NCI-H226 (cell line): Measurements from ENCODE around the gene PSME2.

Source experiments
- DNase-seq: peaks from one replicate; pipeline ENCODE4 v3.0.0-alpha.2; 2015

Gene PSME2

DNA sequence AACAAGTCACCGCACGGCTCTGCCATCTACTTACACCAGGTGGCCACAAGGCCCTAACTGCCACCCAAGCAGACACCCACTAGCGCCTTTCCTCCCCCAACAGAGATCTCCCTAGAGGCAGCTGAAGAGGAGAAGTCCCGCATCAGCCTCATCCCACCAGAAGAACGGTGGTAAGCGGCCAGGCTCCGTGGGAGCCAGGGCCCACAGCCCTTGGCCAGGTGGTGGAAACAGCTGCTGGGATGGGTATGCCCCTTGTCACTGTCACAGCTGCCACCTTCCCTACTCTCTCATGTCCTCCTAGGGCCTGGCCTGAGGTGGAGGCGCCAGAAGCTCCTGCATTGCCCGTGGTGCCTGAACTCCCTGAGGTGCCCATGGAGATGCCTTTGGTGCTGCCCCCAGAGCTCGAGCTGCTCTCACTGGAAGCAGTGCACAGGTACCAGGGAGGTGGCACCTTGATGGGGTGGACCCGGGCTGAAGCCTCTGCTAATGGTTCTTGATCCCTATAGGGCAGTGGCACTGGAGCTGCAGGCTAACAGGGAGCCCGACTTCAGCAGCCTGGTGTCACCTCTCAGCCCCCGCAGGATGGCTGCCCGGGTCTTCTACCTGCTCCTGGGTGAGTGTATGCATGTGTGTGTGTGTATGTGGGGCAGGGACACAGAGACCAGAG lies 33.0 kb upstream of the PSME2 start:
- no peak for DNase-seq

DNA sequence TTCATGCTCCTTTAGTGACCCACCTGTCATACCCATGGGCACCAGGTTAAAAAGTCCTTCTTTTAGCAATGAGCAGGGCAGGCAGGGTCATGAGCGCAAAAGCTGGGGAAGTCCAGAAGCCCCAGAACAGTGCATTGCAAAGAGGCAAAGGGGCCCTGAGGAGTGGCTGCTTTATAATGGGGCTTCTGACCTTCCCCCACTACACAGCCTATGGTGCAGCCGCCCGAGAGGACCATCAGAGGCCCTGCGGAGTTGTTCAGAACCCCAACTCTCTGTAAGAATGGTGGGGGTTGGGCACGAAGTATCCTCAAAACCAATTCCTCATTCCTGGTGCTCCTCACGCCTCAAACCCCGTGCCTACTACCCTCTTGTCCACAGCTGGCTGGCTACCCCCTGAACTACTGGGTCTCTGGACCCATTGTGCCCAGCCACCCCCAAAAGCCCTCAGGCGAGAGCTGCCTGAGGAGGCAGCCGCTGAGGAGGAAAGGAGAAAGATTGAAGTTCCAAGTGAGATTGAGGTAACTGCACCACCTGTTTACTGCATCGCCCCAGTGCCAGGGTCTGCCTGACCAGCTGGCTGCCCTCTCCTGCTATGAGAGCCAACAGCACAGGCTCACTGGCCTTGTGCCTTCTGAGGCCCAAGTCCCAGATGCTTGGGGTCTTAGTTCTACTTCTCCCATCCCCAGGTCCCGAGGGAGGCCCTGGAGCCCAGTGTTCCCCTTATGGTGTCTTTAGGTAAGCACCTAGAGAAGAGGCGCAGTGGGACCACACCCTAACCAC lies 32.2 kb upstream of the PSME2 start:
- no peak for DNase-seq

DNA sequence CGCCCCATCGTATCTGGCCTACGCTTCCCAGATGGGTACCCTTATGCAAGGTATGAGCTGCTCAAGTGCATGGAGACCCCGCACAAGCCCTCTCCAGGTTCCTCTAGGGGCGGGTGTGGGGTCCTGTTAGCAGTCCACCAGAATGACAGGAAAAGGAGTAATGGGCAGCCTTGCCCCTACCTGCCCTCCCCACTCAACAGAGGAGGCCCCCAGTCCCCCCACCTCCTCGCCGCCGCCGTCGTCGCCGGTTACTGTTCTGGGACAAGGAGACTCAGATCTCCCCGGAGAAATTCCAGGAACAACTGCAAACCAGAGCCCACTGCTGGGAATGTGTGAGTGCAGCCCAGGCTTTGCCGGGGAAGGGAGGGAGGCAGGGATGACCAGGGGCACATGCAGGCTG lies 31.5 kb upstream of the PSME2 start:
- DNase-seq: no peak

DNA sequence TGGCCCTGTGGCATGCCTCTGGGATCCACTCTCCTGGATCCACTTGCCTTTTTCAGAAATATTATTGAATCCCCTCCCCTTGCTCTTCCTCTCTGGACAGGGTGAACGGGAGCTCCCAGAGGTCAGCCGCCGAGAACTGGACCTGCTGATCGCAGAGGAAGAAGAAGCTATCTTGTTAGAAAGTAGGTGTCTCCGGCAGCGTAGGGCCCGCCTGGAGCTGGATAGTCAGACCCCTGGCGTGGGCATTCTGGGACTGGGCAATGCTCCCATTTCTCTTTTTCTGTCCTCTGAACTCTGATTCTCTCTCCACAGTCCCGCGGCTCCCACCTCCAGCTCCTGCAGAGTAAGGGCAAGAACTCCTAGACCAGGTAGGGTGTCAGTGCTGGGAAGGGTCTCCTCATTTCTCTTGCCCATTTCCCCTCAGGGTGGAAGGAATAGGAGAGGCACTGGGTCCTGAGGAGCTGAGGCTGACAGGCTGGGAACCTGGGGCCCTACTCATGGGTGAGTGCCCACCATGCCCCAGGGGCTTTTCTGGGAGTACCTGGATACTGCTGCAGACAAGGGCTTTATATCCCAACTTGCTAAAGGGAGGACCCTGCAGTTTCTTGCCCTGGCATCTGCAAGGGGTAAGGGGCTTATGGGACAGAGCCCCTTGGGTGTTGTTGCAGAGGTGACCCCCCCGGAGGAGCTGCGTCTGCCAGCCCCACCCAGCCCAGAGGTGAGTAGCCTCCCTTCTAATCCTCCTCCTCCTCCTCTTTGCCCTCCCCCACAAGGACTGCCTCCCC lies 30.8 kb upstream of the PSME2 start:
- no peak for DNase-seq

DNA sequence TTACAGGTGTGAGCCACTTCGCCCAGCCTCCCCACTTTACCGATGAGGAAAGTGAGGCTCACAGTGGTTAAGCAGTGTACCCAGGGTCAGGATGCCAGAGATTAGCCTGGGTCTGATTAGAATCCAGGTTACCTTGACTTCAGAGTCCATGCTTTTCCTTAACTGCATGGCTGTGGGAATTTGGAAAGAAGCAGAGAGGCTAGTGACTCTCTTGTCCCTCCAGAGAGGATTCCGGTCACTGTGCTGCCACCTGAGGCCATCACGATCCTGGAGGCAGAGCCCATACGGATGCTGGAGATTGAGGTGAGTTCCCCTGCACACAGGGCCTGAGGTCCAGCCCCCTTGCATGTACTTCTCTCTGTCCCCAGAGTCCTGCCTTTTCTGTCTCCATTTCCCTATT lies 30.2 kb upstream of the PSME2 start:
- no peak for DNase-seq

DNA sequence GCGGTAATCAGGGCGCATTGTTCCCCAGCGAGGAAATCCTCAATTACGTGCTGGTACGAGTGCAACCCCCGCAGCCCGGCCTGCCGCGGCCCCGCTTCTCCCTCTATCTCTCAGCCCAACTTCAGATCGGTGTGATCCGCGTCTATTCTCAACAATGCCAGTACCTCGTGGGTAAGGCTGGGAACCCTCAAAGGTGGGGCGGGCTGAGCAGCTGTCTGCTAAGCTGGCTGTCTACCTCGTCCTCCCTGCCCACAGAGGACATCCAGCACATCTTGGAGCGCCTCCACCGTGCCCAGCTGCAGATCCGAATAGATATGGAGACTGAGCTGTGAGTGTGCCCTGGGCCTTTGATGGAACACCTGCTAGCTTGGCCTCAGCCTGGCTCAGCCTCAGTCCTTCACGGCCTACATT lies 26.5 kb upstream of the PSME2 start:
- no peak for DNase-seq

DNA sequence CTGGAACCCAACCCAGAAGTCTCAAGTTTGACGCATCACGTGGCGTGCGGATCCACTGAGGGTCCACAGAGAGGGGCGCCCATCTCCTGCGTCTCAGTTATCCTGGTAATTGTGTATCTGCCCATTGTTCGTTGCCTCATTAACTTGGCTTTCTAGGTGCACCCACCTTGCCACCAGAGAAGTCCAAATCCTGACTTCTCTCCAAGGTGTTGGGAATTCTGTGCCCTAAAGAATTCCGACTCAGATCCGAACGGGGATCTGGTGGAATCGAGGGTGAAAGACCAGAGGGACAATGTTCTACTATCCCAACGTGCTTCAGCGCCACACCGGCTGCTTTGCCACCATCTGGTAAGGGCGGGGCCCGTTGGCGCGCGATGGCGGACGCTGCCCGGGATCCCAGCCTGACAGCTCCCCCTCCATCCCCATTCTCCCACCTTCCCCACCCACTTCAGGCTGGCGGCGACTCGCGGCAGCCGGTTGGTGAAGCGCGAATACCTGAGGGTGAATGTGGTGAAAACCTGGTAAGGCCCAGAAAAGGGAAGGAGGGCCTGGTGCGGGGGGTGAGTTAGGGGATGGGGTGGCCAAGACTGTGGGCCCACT lies 26.0 kb upstream of the PSME2 start:
- DNase-seq: peak; percentile 12

DNA sequence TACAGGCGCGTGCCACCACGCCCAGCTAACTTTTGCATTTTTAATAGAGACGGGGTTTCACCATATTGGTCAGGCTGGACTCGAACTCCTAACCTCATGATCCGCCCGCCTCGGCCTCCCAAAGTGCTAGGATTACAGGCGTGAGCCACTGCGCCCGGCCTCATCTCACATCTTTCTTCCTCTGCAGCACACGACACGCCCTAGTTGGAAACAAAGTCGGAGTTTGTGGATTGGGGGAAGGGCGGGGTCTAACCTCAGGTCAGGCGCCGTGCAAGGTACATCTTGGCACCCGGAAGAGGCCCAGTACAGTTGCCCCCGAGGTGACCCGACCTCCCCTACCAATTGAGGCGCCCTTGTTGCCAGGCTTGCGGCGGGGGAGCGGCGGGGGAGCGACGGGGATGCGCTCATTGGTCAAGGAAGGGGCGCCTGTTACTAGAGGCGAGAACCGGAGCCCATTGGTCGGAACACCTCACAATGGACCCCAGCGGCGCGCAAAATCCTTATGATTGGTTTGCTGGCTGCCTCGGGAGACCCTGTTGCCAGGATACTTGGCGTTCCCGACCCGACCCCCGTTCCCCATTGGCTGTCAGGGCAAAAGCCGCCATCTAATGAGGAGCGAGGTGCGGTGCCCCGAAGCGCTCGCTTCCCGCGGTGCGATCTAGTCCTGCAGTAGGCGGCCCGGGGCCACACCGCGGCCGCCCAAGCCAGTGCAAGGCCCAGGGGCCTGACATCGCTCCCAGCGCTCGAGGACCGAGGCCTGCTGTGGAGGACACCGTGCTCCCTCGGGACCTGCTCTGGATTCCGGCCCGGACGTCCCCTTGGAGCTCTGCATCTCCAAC lies 25.2 kb upstream of the PSME2 start, which contains the start of gene REC8:
TSS of gene REC8 (plus strand) at position 659 of the 839 bp plus-strand sequence. CDS start 473 bp downstream, outside the sequence.
- DNase-seq: peak; percentile 100

DNA sequence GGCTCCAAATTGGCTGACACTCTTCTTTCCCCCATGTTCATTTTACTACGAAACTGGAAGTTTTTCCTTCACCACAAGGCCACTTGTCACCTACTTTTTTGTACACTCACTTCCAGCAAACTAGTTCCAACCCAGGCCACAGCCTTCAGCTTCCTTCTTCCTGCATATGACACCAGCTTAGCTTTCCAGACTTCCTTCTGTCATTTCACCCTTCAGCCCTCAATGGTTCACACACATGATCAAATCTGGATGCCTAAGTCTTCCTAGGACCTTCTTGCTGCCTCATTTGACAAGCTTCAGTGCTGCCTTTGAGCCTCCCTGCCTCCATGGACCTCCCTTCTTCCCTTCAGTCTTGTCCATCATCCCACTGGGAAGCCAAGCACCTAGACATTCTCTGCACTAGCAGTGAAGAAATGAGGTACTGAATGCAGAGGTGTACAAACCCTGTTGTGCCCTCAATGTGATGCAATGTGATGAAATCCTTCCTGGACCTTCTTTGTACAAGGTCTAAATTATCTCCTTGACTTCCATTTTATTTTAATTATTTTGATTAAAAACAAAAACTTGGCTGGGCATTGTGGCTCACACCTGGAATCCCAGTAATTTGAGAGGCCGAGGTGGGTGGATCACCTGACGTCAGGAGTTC lies 21.2 kb upstream of the PSME2 start:
- DNase-seq: no peak

DNA sequence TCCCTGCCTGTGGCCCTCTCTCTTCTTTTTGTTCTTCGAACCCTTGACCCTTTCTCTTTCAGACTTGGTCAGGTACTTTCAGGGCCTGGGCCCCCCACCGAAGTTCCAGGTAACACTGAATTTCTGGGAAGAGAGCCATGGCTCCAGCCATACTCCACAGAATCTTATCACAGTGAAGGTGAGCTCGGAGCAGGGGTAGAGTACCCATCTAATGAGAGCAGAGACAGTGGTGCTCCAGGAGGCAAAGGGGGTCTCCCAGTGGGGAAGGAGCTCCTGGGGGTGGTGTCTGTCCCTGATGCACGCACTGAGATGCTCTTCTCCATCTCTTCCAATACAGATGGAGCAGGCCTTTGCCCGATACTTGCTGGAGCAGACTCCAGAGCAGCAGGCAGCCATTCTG lies 19.4 kb upstream of the PSME2 start:
- no peak for DNase-seq

DNA sequence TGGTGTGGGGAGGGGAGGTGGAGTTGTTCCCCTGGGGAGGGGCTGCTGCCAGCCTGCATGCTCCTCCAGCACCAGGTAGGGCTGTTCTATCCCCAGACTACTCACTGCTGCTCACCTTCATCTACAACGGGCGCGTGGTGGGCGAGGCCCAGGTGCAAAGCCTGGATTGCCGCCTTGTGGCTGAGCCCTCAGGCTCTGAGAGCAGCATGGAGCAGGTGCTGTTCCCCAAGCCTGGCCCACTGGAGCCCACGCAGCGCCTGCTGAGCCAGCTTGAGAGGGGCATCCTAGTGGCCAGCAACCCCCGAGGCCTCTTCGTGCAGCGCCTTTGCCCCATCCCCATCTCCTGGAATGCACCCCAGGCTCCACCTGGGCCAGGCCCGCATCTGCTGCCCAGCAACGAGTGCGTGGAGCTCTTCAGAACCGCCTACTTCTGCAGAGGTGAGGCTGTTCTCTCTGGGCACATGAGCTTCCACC lies 18.1 kb upstream of the PSME2 start:
- no peak for DNase-seq

DNA sequence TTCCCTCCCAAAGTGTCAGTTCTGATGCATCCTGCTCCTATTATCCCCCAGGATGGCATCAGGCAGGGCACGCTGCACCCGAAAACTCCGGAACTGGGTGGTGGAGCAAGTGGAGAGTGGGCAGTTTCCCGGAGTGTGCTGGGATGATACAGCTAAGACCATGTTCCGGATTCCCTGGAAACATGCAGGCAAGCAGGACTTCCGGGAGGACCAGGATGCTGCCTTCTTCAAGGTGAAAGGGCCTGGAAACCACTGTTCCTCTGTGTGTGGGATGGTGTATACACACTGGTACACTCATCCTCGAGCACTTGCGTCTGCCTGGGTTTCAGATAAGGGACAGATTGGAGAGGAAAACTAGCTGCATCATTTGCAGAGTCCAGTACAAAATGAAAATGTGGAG lies 15.7 kb upstream of the PSME2 start:
- DNase-seq: peak; percentile 65

DNA sequence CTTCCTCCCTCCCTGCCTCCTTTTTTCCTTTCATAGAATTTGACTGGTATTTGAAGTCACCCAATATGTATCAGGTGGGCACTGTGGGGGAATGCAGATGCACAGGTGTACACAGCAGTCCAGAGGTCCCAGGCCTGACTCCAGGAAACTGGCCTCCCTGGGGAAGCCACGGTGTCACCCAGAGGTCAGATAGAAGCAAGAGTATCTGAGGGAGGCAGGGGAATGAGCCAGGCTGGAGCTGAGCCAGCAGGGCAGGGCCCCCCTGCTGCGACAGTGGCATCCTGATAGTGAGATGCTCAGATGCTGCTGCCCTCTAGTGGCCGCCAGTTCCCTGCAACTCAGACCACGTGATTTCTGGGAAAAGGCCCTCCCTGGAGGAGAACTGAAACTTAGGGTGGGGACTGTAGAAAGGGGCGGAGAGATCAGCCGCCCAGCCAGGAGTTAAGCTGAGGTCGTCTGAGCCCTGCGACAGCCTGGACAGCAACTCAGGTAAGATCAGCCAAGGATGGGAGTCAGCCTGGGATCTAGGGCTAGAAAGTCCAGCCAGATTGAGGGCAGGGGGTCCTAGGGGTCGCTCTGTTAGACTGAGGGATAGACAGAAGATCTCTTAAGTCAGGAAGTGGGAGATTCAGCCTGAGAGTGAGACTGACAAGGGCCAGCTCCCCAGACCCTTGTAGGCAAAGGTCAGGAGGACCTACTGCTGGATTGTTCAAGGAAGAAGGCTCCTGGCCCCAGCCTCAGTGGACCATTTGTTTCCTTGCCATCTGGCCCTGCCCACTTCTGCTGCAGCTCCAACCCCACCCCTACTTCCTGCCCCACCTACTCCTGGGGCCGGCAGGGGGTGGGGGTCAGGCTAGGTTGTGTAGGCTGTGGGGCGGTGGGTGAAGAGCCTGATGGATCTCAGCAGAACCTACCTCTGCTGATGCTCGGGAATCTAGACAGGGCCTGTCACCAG lies 14.7 kb upstream of the PSME2 start, which contains the start of gene IRF9:
TSS of gene IRF9 (plus strand) at position 416 of the 955 bp plus-strand sequence. CDS start 880 bp downstream, outside the sequence.
- peak; percentile 87 for DNase-seq

DNA sequence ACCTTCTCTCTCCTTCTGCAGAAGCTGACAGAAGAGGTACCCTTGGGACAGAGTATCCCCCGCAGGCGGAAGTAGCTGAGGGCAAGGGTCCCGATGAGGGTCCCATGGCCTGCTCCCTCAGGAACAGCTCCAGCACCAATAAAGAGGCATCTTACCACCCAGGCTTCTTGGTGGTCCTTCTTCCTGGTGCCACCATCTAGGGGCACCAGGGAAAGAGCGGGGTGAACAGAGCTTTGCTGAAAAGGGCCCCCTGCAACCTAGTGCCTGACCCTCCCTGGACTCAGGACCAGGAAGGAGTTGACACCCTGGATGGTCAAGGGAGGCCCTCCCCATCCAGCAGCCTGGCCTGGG lies 14.1 kb upstream of the PSME2 start:
- DNase-seq: no peak

DNA sequence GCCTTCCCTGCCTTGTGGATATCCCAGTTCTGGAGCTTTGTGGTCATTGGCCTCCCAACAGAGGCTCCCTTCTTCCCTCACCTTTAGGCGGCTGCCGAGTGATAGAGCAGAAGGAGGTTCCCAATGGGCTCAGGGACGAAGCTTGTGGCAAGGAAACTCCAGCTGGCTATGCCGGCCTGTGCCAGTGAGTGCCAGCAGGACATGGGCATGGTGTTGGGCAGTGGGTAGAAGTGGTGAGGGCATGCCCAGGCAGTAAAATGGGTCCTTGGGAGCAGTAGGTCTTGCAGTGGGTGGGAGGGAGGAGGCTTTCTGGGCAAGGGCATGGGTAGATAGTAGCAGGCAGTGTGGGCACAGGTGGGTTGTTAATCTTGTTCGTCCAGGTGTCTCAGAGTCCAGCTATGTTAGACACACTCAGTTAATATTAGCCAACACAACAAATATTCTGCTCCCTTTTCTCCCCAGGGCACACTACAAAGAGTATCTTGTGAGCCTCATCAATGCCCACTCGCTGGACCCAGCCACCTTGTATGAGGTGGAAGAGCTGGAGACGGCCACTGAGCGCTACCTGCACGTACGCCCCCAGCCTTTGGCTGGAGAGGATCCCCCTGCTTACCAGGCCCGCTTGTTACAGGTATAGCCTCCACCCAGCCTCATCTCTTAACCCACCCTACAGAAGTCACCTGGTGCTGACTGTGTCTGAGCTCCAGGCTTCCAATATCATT lies 13.5 kb upstream of the PSME2 start:
- no peak for DNase-seq

DNA sequence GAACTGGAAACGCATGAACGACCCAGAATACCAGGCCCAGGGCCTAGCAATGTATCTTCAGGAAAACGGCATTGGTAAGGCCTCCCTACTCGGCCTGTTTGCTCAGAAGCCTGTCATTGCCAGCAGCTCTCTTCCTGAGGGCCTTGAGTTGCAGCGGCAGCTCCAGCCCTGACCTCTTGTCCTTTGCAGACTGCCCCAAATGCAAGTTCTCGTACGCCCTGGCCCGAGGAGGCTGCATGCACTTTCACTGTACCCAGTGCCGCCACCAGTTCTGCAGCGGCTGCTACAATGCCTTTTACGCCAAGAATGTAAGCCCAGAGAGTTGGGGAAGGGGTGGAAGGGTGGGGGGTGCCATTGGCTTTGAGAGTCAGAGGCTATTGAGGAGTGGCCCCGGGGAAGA lies 10.9 kb upstream of the PSME2 start:
- no peak for DNase-seq

DNA sequence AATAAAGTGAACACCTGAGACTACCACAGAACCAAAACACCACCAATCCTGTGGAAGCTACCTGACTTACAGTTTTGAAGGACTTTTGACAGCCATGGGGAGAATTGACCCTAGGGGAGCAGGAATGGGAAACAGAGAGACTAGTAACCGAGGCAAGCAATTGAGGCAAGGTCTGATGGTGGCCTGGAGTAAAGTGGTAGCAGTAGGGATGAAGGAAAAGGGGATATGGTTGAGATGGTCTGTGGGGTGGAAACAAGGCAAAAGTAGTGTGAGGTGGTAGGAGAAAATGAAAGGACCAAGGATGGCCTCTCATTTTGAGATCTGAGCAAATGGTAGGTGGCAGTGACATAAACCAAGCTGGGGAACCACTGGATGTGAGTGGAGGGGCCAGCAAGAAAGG lies 10.4 kb upstream of the PSME2 start:
- no peak for DNase-seq

DNA sequence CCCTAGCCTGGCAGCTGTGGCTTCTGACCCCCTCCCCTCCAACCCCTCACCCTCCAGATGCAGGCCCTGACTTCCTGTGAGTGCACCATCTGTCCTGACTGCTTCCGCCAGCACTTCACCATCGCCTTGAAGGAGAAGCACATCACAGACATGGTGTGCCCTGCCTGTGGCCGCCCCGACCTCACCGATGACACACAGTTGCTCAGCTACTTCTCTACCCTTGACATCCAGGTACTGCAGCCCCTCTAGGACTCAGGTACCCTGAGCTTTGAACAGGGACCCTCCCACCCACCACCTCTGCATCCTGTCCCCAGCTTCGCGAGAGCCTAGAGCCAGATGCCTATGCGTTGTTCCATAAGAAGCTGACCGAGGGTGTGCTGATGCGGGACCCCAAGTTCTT lies 8.7 kb upstream of the PSME2 start:
- no peak for DNase-seq

DNA sequence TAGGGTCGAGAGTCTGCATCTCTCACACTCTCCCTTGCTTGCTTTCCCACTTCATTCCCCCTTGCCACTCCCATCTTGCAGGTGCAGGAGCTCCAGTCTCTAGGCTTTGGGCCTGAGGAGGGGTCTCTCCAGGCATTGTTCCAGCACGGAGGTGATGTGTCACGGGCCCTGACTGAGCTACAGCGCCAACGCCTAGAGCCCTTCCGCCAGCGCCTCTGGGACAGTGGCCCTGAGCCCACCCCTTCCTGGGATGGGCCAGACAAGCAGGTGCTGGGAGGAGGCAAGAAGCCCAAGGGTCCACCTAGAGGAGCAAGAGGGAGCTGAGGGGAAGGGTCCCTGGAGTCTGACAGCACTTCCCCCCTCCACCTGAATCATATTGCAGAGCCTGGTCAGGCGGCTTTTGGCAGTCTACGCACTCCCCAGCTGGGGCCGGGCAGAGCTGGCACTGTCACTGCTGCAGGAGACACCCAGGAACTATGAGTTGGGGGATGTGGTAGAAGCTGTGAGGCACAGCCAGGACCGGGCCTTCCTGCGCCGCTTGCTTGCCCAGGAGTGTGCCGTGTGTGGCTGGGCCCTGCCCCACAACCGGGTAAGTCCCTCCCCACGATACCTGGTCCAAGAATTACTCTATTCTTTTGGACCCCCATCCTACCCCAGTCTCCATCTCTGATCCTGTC lies 5.1 kb upstream of the PSME2 start:
- no peak for DNase-seq
